ENCODE measurements around the gene TLR1. TPM values are rescaled to one million over a fixed set of nuclear protein-coding genes. Genes with fewer than 3 reads are reported as not detected.

The TLR1 gene
- total RNA-seq, 1 experiment from 2014 or later, result 2.2 TPM

GRCh38 chr4:38785041-38785790 lies 19.4 kb downstream of the TLR1 start:
- H3K36me3 Mint-ChIP-seq (ENCODE audit: insufficient read depth, unreplicated experiment), result no peaks in the 10 kb centered on the region
- DNase-seq (ENCODE audit: unreplicated experiment), result no peak
- no peak overlapping the region for H3K27ac Mint-ChIP-seq (ENCODE audit: low read depth, unreplicated experiment)
- no peak for TF ChIP-seq CTCF (IDR thresholded peaks at IDR 0.05; ENCODE audit: unreplicated experiment)
- H3K4me3 Mint-ChIP-seq (ENCODE audit: unreplicated experiment), result no peak overlapping the region
- peaks cover 6% of the 10 kb centered on the region for H3K4me1 Mint-ChIP-seq (ENCODE audit: insufficient read depth, unreplicated experiment)
- H3K9me3 Mint-ChIP-seq (ENCODE audit: unreplicated experiment), result no peaks in the 10 kb centered on the region
- ChIA-PET CTCF (interaction anchor here (1.4 to 7.5 kb wide), 4 partner anchors 9 to 76 kb away, joined by 3 to 268 read pairs (median 4); no protein-coding TSS in a partner anchor), POLR2A (interaction anchor here (0.8 to 1.5 kb wide), 3 partner anchors 10 to 19 kb away, joined by 3 read pairs; partner anchors contain the start of gene TLR1)
- intact Hi-C loops (cut with micrococcal nuclease), result no loop called here
- no TSS peak for BruUV-seq (replicated peaks)
- no peaks in the 10 kb centered on the region for H3K27me3 Mint-ChIP-seq (ENCODE audit: insufficient read depth, unreplicated experiment)

- ChIA-PET POLR2A (interaction anchor here (0.6 kb wide), 1 partner anchor 72 kb away, joined by 3 read pairs; no protein-coding TSS in a partner anchor), CTCF (interaction anchor here (1.0 to 7.5 kb wide), 3 partner anchors 21 to 48 kb away, joined by 3 to 268 read pairs (median 35); partner anchors contain the start of gene TLR1)
- Mint-ChIP-seq H3K4me3 (ENCODE audit: unreplicated experiment) (no peak overlapping the region), H3K36me3 (ENCODE audit: insufficient read depth, unreplicated experiment) (no peaks in the 10 kb centered on the region), H3K27me3 (ENCODE audit: insufficient read depth, unreplicated experiment) (no peaks in the 10 kb centered on the region), H3K27ac (ENCODE audit: low read depth, unreplicated experiment) (no peak overlapping the region), H3K9me3 (ENCODE audit: unreplicated experiment) (no peaks in the 10 kb centered on the region), H3K4me1 (ENCODE audit: insufficient read depth, unreplicated experiment) (peaks cover 6% of the 10 kb centered on the region)
- intact Hi-C loops (cut with micrococcal nuclease), result no loop called here
- no TSS peak for BruUV-seq (replicated peaks)
- TF ChIP-seq CTCF (IDR thresholded peaks at IDR 0.05; ENCODE audit: unreplicated experiment), result no peak
- DNase-seq (ENCODE audit: unreplicated experiment), result no peak
These were observed 20.4 kb downstream of the TLR1 start for GRCh38 chr4:38784141-38784540.

- ChIA-PET CTCF (interaction anchor here (0.5 to 7.5 kb wide), 29 partner anchors 8 to 1873 kb away, joined by 3 to 268 read pairs (median 5); partner anchors contain the start of genes TLR1 and TLR6), POLR2A (interaction anchor here (0.5 to 1.8 kb wide), 5 partner anchors 12 to 106 kb away, joined by 3 to 11 read pairs (median 3); no protein-coding TSS in a partner anchor)
- intact Hi-C loops (cut with micrococcal nuclease), result loop anchor here (1.0 kb wide), 1 partner anchor 603 kb away; no protein-coding TSS in a partner anchor
- DNase-seq (ENCODE audit: unreplicated experiment), result no peak
- Mint-ChIP-seq H3K4me1 (ENCODE audit: insufficient read depth, unreplicated experiment) (peaks cover 3% of the 10 kb centered on the region), H3K4me3 (ENCODE audit: unreplicated experiment) (no peak overlapping the region), H3K36me3 (ENCODE audit: insufficient read depth, unreplicated experiment) (no peaks in the 10 kb centered on the region), H3K9me3 (ENCODE audit: unreplicated experiment) (no peaks in the 10 kb centered on the region), H3K27me3 (ENCODE audit: insufficient read depth, unreplicated experiment) (no peaks in the 10 kb centered on the region), H3K27ac (ENCODE audit: low read depth, unreplicated experiment) (no peak overlapping the region)
- no peak for TF ChIP-seq CTCF (IDR thresholded peaks at IDR 0.05; ENCODE audit: unreplicated experiment)
- BruUV-seq (replicated peaks), result no TSS peak
These were observed 21.5 kb downstream of the TLR1 start for GRCh38 chr4:38783109-38783460.

- TF ChIP-seq CTCF (IDR thresholded peaks at IDR 0.05; ENCODE audit: unreplicated experiment), result peak; percentile 54
- peak; percentile 56 for DNase-seq (ENCODE audit: unreplicated experiment)
- intact Hi-C loops (cut with micrococcal nuclease), result loop anchor here (1.0 kb wide), 2 partner anchors 23 to 602 kb away; no protein-coding TSS in a partner anchor
- H3K4me3 Mint-ChIP-seq (ENCODE audit: unreplicated experiment), result no peak within 1 kb of the TSS
- no peaks in the 10 kb centered on the region for H3K36me3 Mint-ChIP-seq (ENCODE audit: insufficient read depth, unreplicated experiment)
- ChIA-PET CTCF (interaction anchor here (0.5 to 7.5 kb wide), 34 partner anchors 9 to 1145 kb away, joined by 3 to 268 read pairs (median 5); partner anchors contain the start of genes TLR1 and TLR6), POLR2A (interaction anchor here (0.5 to 1.8 kb wide), 6 partner anchors 11 to 106 kb away, joined by 3 to 11 read pairs (median 3); no protein-coding TSS in a partner anchor)
- H3K27ac Mint-ChIP-seq (ENCODE audit: low read depth, unreplicated experiment), result no peak within 1 kb of the TSS
- H3K27me3 Mint-ChIP-seq (ENCODE audit: insufficient read depth, unreplicated experiment), result no peaks in the 10 kb centered on the region
- no peaks in the 10 kb centered on the region for H3K4me1 Mint-ChIP-seq (ENCODE audit: insufficient read depth, unreplicated experiment)
- no peaks in the 10 kb centered on the region for H3K9me3 Mint-ChIP-seq (ENCODE audit: unreplicated experiment)
- no TSS peak for BruUV-seq (replicated peaks)
These were observed 22.0 kb downstream of the TLR1 start, which contains the start of gene TLR10 for GRCh38 chr4:38782452-38783108. TLR10 (minus strand) TSS chr4:38782990; CDS start chr4:38775590, 7,400 bp downstream.

All from MCF 10A (cell line).